ENCODE measurements around the gene TCF4.

TCF4 gene

GRCh38 chr18:55455938-55456337, 132.1 kb downstream of the TCF4 start:
- no peak overlapping the region for H3K4me3 ChIP-seq (replicated peaks; ENCODE audit: low read depth, low read length)
- no peak for TF ChIP-seq CTCF (IDR thresholded peaks at IDR 0.05; ENCODE audit: low read depth, low read length, missing control alignments)
- DNase-seq (ENCODE audit: extremely low read depth, low read depth), result no peak

- no peak overlapping the region for H3K4me3 ChIP-seq (replicated peaks; ENCODE audit: low read depth, low read length)
- TF ChIP-seq CTCF (IDR thresholded peaks at IDR 0.05; ENCODE audit: low read depth, low read length, missing control alignments), result no peak
- no peak for DNase-seq (ENCODE audit: extremely low read depth, low read depth)
Measured at GRCh38 chr18:55453186-55453585, 134.8 kb downstream of the TCF4 start.

DNA sequence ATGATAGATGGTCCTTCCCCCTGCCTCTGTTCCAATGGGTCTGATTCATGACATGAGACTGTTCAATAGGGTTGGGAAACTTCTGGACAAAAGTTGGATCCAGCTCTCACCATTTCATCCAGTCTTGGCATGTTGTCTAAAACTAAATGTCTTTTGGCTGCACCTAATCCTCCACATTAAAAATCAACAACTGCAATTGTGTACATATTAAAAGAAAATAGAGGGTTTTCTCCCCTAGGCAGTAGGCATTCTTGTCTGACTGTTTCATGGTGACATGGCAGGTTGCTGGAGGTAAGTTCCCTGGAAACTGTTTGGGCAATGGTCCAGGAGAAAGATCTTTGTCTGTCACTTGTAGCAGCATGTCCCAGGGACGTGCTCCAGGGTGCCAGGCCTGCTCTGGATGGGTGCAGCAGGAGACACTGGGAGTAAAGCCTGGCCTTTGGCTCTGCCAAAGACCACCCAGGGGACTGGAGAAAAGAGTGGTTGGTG, 135.8 kb downstream of the TCF4 start:
- DNase-seq (ENCODE audit: extremely low read depth, low read depth), result no peak
- H3K4me3 ChIP-seq (replicated peaks; ENCODE audit: low read depth, low read length), result no peak overlapping the region
- no peak for TF ChIP-seq CTCF (IDR thresholded peaks at IDR 0.05; ENCODE audit: low read depth, low read length, missing control alignments)

DNA sequence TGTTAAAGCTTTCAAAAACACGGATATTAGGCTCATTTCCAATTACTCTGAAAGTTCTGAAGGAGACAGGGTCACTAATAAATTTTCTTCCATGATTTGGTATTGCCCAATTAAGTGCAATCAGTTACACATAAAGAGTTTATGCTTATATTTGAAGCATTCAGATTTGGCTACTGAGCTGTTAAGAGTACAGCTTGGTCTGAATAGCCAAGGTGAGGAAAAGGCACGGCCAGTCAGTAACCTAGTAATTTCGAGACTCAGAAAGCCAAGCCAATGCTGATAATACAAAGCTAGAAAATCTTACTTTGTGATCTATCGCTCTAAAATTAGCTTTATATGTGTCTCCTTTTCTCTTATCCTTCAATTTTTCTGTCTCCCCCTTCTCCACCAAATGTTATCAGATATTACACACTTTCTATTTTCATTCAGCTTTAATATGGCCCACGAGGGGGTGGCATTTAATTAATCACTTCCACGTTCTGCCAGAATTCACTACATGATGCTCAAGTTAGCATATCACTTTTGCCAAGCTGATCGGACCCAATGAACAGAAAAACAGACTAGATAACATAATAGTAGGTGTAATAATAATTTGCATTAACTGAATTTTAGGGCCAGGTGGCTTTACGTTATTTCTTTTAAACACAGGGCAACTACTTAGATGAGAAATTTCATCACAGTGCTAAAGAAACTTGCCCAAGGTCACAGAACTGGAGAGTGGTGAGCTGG, 138.4 kb downstream of the TCF4 start:
- H3K4me3 ChIP-seq (replicated peaks; ENCODE audit: low read depth, low read length), result no peak overlapping the region
- no peak for DNase-seq (ENCODE audit: extremely low read depth, low read depth)
- TF ChIP-seq CTCF (IDR thresholded peaks at IDR 0.05; ENCODE audit: low read depth, low read length, missing control alignments), result no peak

GRCh38 chr18:55448420-55448819, 139.6 kb downstream of the TCF4 start:
- no peak overlapping the region for H3K4me3 ChIP-seq (replicated peaks; ENCODE audit: low read depth, low read length)
- TF ChIP-seq CTCF (IDR thresholded peaks at IDR 0.05; ENCODE audit: low read depth, low read length, missing control alignments), result no peak
- no peak for DNase-seq (ENCODE audit: extremely low read depth, low read depth)

GRCh38 chr18:55447672-55448018, 140.3 kb downstream of the TCF4 start:
- no peak overlapping the region for H3K4me3 ChIP-seq (replicated peaks; ENCODE audit: low read depth, low read length)
- TF ChIP-seq CTCF (IDR thresholded peaks at IDR 0.05; ENCODE audit: low read depth, low read length, missing control alignments), result no peak
- DNase-seq (ENCODE audit: extremely low read depth, low read depth), result no peak
